Dermis microvascular lymphatic vessel endothelial cell (primary cell): ENCODE data around the gene NTM. TPM values are rescaled to one million over a fixed set of nuclear protein-coding genes. Genes with fewer than 3 reads are reported as not detected.

ENCODE experiments used
- DNase-seq, 2 donors: peaks; one replicate each; pipeline versions ENCODE4 v3.0.0 to v3.0.0-alpha.2; 2010; ENCODE audit warnings: low read depth in 2 of 2
- total RNA-seq: library from RNA; depleted of rRNA; stranded (reverse); fragments of >200 nt; gene quantifications from 2 replicates; pipeline ENCODE4 v1.2.1, GENCODE V29; 2014

Gene NTM
- total RNA-seq, 1 donor from 2014 or later = under 0.01 TPM

- no peak for DNase-seq
Observed at GRCh38 chr11:132127900-132128288, 757.5 kb downstream of the NTM start.

DNA sequence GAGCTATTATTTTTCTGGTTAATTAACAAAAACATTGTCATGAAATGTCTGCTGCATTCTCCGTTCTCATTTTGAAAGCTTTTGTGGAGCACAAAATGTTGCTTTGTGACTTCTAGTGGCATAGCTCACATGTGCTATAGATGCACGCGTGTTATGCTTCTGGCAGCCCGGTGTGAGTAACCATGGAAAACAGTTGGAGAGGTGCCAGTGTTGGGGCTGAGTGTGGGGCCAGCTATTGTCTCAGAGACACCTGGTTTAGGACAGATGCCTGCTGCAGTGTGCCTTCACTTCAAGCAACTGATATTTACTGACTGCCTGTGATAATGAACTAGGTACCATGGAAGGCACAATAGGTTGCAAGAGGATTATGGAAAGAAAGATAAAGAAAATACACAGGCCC, 760.6 kb downstream of the NTM start:
- peak in 1 of 2 donors; percentile 47 for DNase-seq

GRCh38 chr11:132131961-132132360, 761.5 kb downstream of the NTM start:
- no peak for DNase-seq

DNA sequence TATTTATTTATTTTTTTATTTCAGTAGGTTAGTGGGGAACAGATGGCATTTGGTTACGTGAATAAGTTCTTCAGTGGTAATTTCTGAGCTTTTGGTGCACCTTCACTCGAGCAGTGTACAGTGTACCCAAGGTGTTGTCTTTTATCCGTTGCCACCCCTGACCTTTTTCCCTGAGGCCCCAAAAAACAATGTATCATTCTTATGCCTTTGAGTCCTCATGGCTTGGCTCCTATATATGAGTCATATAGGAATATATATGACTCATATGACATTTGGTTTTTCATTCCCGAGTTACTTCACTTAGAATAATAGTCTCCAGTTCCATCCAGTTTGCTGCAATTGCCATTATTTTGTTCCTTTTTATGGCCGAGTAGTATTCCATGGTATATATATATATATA, 763.9 kb downstream of the NTM start:
- no peak for DNase-seq

DNA sequence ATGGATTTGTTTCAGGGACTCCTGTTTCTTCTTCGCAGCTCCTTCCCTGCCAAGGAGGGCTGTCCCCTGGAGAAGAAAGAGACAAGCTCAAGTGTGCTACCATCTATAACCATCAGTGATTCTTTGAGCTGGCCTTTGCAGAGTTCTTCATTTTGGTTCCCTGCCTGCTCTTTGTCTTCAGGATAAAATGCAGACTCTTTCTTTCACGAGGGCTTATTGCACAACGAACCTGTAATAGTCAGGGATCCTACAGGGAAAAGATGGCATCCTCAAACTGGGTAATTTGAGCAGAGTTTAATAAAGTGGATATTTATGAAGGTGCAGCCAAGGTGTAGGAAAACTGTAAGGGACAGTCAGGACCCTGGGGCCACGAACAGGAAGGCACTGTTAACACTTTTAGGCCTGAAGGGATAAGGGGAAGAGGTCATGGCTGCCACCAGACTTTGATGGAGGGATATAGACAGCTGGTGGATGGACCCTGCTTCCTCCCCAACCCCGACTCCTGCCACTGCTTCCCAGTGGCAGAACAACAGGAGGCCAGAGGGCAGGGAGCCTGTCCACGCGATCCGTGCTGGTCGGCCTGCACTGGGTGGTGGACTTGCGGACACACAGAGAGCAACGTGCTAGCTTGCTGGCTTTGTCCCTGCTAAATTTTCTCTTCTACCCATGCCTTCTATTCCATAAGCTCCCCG, 767.0 kb downstream of the NTM start:
- DNase-seq = no peak

DNA sequence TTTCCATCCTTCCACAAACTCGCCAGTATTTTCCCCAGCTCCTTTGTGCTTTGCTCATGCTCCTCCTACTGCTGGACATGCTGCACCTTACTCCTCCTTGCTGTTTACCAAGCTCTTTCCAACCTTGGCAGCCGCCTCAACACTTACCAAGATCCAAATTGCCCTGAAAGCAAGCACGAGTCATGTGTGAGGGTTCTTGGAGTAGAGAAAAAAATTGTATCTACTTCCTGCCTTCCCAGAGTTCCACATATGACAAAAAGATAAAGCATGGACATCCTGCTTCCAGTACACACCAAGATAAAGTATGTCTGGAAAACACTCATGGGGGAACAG, 767.5 kb downstream of the NTM start:
- DNase-seq = no peak

GRCh38 chr11:132139181-132139580, 768.8 kb downstream of the NTM start:
- DNase-seq = no peak

GRCh38 chr11:132140056-132140455, 769.6 kb downstream of the NTM start:
- DNase-seq = no peak

GRCh38 chr11:132142121-132142520, 771.7 kb downstream of the NTM start:
- no peak for DNase-seq

GRCh38 chr11:132142554-132142953, 772.1 kb downstream of the NTM start:
- DNase-seq = no peak

DNA sequence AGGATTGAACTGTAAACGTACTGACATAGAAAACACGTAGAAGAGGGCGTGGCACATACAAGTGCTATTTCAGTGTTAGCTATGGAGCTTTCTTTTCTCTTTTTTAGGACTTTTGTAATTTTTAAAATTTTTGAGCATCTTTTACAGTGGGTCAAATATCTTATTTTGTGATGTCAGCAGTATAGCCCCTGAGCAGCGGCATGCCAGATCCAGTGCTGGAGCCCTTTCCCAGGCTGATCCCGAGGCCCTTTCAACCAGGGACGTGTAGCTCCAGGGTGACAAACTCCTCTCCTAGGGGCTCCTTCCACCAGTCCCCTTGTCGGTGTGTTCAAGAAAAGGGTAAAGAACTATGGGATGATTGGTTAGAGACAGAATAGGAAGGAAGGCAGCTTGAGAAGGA, 777.0 kb downstream of the NTM start:
- DNase-seq = no peak

- no peak for DNase-seq
Observed at GRCh38 chr11:132154781-132155180, 784.4 kb downstream of the NTM start.

DNA sequence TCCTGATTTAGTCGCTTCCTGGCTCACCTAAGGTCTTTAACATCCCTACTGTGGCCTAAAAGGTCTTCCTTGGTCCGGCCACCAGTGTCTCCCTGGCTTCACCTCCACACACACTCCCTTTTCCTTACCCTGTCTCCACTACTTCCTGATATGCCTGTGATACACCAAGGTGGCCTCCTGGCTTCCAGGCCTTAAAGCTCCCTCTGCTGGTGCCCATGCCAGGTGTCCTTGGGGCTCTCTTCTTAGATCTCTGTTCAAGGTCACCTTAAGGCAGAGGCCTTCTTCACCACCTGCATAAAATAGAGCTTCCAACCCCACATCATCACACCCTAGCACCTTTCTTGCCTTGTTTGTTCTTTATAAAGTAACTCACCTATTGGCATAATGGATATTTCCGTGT, 787.7 kb downstream of the NTM start:
- DNase-seq = peak in 1 of 2 donors; percentile 3

DNA sequence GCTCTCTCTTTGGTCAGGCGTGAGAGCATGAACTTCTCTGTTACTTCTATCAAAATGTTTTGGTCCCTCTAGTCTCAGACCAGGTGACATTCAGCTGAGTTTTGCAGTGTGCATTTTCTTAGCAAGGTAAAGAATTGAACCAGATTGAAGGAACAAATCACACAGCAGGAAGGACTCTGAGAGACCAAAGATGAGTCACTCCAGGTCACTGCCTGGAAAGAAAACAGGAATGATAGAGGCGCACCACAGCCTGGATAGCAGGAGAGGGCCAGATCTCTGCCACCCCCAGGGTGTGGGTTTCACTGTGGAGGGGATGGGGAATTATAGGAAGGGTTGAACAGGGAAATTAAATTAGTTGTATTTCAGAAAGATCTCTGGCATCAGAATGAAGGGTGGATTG, 788.3 kb downstream of the NTM start:
- DNase-seq = no peak

DNA sequence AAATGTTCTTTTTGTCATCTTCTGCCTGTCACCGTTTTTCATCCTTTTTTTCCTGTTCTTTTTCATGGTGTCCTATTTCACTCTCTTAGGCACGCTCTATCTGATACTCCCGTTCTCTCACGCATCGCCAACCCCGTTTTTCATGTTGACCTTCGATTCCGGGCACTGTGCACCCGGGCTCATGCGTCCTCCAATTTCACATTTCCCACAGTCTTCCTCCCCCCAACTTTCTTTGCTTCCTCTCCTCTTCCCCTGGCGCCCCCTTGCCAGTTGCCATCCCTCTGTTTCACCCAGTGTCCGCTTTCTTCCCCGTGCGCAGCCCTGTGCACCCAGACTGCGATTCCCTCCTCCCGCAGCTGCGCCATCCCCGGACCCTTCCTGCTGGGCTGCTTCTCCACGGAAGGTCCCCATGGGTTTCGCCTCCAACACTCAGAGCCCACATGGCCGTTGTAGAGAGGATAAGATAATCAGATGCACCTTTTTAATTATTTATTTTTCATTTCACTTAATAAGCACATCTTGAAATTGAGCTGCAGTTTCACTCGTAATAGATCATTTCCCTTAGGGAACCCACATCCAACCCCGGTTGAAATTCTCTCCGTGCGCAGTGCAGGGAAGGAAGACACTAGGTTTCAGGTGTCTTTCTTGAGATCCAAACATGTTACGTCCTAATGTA, 791.1 kb downstream of the NTM start:
- no peak for DNase-seq

DNA sequence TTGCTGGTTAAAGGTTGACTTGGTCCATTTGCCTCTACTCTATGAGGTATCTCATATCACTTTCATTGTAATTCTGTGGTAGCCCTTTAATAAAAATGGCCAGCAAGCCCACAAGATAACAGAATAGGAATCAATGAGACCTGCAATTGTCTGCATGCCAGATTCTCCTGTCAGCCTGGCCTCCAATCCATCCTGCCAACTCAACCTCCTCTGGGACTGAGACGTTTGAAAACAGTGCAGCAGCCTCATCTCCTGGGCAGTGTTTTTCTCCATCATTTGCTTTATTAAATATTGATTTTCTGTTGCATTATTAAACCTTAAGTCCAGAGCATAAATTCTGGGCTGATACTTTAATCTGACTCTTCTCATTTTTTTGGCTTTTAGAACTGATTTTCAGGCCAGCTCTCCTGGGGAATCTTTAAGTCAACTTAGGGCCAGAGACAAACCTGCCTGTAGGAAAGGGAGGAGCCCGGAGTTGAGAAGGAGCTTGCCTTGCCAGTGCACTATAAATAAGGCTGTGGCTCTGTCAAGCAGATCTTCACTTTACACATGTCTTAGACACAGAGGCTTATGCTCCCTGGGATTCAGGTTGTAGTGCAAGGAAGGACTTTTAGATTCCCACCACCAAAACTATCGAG, 798.0 kb downstream of the NTM start:
- no peak for DNase-seq

GRCh38 chr11:132171031-132171430, 800.6 kb downstream of the NTM start:
- DNase-seq = no peak

DNA sequence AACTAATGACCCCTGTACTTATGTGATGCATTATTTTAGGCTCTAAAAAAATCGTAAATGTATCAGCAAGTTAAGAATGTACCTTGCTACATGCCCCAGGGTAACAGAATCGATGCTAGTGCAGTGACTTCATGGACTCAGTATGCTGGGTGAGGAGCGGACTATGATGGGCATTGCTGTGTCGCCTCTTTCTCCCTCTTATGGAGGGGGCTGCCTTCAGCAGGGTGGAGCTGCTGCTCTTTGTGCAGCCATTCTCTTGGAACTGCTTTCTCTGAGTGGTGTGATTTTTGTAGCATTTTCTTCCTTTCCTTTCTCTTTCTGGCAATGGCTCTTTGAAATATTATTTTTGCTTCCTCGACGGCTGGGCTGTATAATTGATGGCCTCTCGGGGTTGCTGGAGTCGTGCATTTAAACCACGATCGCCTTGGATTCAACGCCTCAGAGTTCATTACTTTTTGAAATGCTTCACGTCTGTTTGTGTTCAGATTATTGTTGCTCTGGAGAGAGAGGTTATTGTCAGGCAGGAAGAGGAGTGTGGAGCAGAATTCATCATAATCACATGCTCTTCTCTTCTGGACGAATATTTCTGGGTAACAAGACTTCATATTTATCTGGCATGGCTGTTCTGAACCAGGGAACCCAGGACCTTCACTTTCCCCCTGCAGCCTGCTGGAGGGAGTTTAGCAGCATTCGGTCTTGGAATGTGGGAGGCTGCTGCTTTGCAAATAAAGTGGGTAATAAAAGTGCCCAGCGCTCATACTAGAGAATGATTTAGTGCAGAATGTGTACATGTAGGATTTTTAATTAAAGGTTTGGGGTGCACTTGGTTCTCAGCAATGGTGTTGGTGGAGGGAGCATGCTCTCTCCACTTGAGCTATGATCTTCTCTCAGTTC, 804.2 kb downstream of the NTM start:
- DNase-seq = no peak

- peak; percentile 1 to 15 for DNase-seq
Observed at GRCh38 chr11:132177106-132177505, 806.7 kb downstream of the NTM start.

DNA sequence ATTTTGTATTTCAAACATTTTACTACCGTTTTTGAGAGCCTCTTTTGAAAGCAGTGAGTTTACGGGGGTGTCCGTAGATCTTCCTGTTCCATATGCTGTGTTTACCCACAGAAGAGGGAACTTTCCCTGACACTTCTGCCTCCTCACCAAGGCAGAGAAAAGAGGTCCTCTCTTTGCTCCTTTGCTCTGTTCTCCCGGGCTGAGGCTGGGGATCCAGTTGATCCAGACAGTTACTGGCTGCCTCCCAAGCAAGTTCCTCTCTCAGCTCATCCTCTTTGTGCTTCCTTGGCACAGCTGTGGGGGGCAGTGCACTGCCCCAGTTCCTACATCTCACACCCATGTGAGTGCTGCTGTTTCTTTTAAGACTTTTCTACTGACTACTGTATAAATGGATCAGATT, 813.7 kb downstream of the NTM start:
- no peak for DNase-seq

- DNase-seq = no peak
Observed at GRCh38 chr11:132185726-132186592, 815.5 kb downstream of the NTM start.
